IMR-90 (cell line): ENCODE measurements around the gene ABHD17B.

Experiments
- CEBPB ChIP-seq: IDR thresholded peaks from 2 replicates; pipeline ENCODE4 v1.6.1; 2012; ENCODE audit warnings: low read depth, low read length, improper control_type of control experiment
- CHD1 ChIP-seq: IDR thresholded peaks from 2 replicates; pipeline ENCODE4 v1.6.1; 2012; ENCODE audit warnings: low read depth, low read length, improper control_type of control experiment
- CTCF ChIP-seq: conservative IDR thresholded peaks from 2 replicates; pipeline ENCODE4 v1.5.1; 2012; ENCODE audit warnings: mild to moderate bottlenecking, low read depth, low read length, improper control_type of control experiment
- FOS ChIP-seq: fragments of 150-350 bp; IDR thresholded peaks from 2 replicates; pipeline ENCODE4 v1.6.1; 2016; ENCODE audit warnings: low read depth, low read length
- NFE2L2 ChIP-seq: fragments of 150-350 bp; IDR thresholded peaks from 2 replicates; pipeline ENCODE4 v1.6.1; 2016; ENCODE audit warnings: low read depth, mild to moderate bottlenecking, low read length
- POLR2A ChIP-seq: IDR thresholded peaks from 2 replicates; pipeline ENCODE4 v1.6.1; 2012; ENCODE audit warnings: mild to moderate bottlenecking, low read depth, low read length

- TF ChIP-seq CTCF (no peak), POLR2A (no peak), NFE2L2 (no peak), FOS (no peak), CHD1 (no peak), CEBPB (no peak)
Observed at GRCh38 chr9:71850996-71851395, 60.0 kb downstream of the ABHD17B start.
